ENCODE data around the gene SLC47A2. TPM values are rescaled to one million over a fixed set of nuclear protein-coding genes. Genes with fewer than 3 reads are reported as not detected.
"Not testable (repeated sequence)": the region's sequence is repeated elsewhere in the genome, so short reads cannot be mapped to it uniquely, and the experiment has no call there.

SLC47A2 gene
- total and polyA plus RNA-seq, 5 experiments from 2014 or later, result not detected

GRCh38 chr17:19678581-19679453 is 37.6 kb downstream of the SLC47A2 start:
- Mint-ChIP-seq H3K36me3 (peaks cover 5 to 19% (median 14%) of the 10 kb centered on the region in 3 donors), H3K9me3 (no peaks in the 10 kb centered on the region), H3K4me1 (peaks cover 0 to 2% (median 0%) of the 10 kb centered on the region in 4 donors), H3K27me3 (no peaks in the 10 kb centered on the region), H3K4me3 (no peak overlapping the region), H3K27ac (peak overlapping the region in 1 of 10 donors; percentile 14)
- POLR2A ChIA-PET, result interaction anchor here (0.5 kb wide), 1 partner anchor 786 kb away, joined by 3 read pairs; no protein-coding TSS in a partner anchor
- ATAC-seq (no peak), DNase-seq (no peak)

GRCh38 chr17:19677736-19678379 is 38.5 kb downstream of the SLC47A2 start:
- POLR2A ChIA-PET, result interaction anchor here (1.2 kb wide), 1 partner anchor 377 kb away, joined by 4 read pairs; no protein-coding TSS in a partner anchor
- no peak for ATAC-seq
- Mint-ChIP-seq H3K4me3 (no peak overlapping the region), H3K27ac (peak overlapping the region in 1 of 10 donors; percentile 29), H3K9me3 (no peaks in the 10 kb centered on the region), H3K4me1 (peaks cover 0 to 2% (median 0%) of the 10 kb centered on the region in 4 donors), H3K36me3 (peaks cover 5 to 24% (median 14%) of the 10 kb centered on the region in 3 donors), H3K27me3 (no peaks in the 10 kb centered on the region)
- DNase-seq, result no peak

GRCh38 chr17:19676896-19677295 is 39.5 kb downstream of the SLC47A2 start:
- ATAC-seq, result no peak
- no peak overlapping the region for H3K4me3 Mint-ChIP-seq
- POLR2A ChIA-PET, result interaction anchor here (1.2 kb wide), 1 partner anchor 376 kb away, joined by 4 read pairs; no protein-coding TSS in a partner anchor
- no peak for DNase-seq
- no peaks in the 10 kb centered on the region for H3K9me3 Mint-ChIP-seq
- peaks cover 0 to 2% (median 0%) of the 10 kb centered on the region in 4 donors for H3K4me1 Mint-ChIP-seq
- peaks cover 5 to 34% (median 22%) of the 10 kb centered on the region in 3 donors for H3K36me3 Mint-ChIP-seq
- no peaks in the 10 kb centered on the region for H3K27me3 Mint-ChIP-seq
- H3K27ac Mint-ChIP-seq, result peak overlapping the region in 3 of 10 donors; percentile 11 to 68 (median 37)

GRCh38 chr17:19673623-19674022 is 42.8 kb downstream of the SLC47A2 start:
- Mint-ChIP-seq H3K4me1 (peaks cover 0 to 7% (median 2%) of the 10 kb centered on the region in 4 donors), H3K9me3 (no peaks in the 10 kb centered on the region), H3K27me3 (no peaks in the 10 kb centered on the region), H3K27ac (no peak overlapping the region), H3K4me3 (no peak overlapping the region), H3K36me3 (peaks cover 5 to 64% (median 27%) of the 10 kb centered on the region in 3 donors)
- ATAC-seq (no peak), DNase-seq (no peak)
- POLR2A ChIA-PET, result no interaction called here

- H3K4me3 Mint-ChIP-seq, result no peak overlapping the region
- peaks cover 5 to 64% (median 27%) of the 10 kb centered on the region in 3 donors for H3K36me3 Mint-ChIP-seq
- peaks cover 0 to 7% (median 2%) of the 10 kb centered on the region in 4 donors for H3K4me1 Mint-ChIP-seq
- POLR2A ChIA-PET, result interaction anchor here (0.9 kb wide), 1 partner anchor 19 kb away, joined by 3 read pairs; no protein-coding TSS in a partner anchor
- no peaks in the 10 kb centered on the region for H3K9me3 Mint-ChIP-seq
- ATAC-seq, result no peak
- no peaks in the 10 kb centered on the region for H3K27me3 Mint-ChIP-seq
- no peak for DNase-seq
- peak overlapping the region in 2 of 10 donors; percentile 28 to 70 for H3K27ac Mint-ChIP-seq
Measured at GRCh38 chr17:19672009-19672750, 44.2 kb downstream of the SLC47A2 start.

- POLR2A ChIA-PET, result no interaction called here
- no peaks in the 10 kb centered on the region for H3K9me3 Mint-ChIP-seq
Measured at GRCh38 chr17:19671433-19671832, 45.0 kb downstream of the SLC47A2 start.

GRCh38 chr17:19670908-19671307 is 45.5 kb downstream of the SLC47A2 start:
- Mint-ChIP-seq H3K4me1 (peaks cover 0 to 7% (median 2%) of the 10 kb centered on the region in 4 donors), H3K4me3 (no peak overlapping the region), H3K36me3 (peaks cover 3 to 63% (median 20%) of the 10 kb centered on the region in 3 donors), H3K27me3 (no peaks in the 10 kb centered on the region), H3K27ac (no peak overlapping the region), H3K9me3 (no peaks in the 10 kb centered on the region)
- no peak for ATAC-seq
- POLR2A ChIA-PET, result interaction anchor here (1.3 kb wide), 1 partner anchor 9 kb away, joined by 5 read pairs; no protein-coding TSS in a partner anchor
- no peak for DNase-seq

More at GRCh38 chr17:19671433-19671832, 45.0 kb downstream of the SLC47A2 start:
- H3K4me3 Mint-ChIP-seq, result no peak overlapping the region
- DNase-seq, result no peak
- no peak for ATAC-seq
- peaks cover 5 to 60% (median 22%) of the 10 kb centered on the region in 3 donors for H3K36me3 Mint-ChIP-seq
- no peaks in the 10 kb centered on the region for H3K27me3 Mint-ChIP-seq
- no peak overlapping the region for H3K27ac Mint-ChIP-seq
- H3K4me1 Mint-ChIP-seq, result peaks cover 0 to 7% (median 2%) of the 10 kb centered on the region in 4 donors

GRCh38 chr17:19669680-19670079 is 46.7 kb downstream of the SLC47A2 start:
- H3K27me3 Mint-ChIP-seq, H3K9me3 Mint-ChIP-seq, ATAC-seq, H3K4me1 Mint-ChIP-seq, DNase-seq, H3K4me3 Mint-ChIP-seq: not testable (repeated sequence)
- Mint-ChIP-seq H3K27ac (peak overlapping the region in 2 of 10 donors; percentile 16 to 24), H3K36me3 (peaks cover 0 to 69% (median 16%) of the 10 kb centered on the region in 3 donors)
- POLR2A ChIA-PET, result interaction anchor here (1.3 kb wide), 1 partner anchor 8 kb away, joined by 5 read pairs; no protein-coding TSS in a partner anchor

GRCh38 chr17:19664821-19665181 is 51.6 kb downstream of the SLC47A2 start:
- Mint-ChIP-seq H3K36me3 (peaks cover 0 to 70% (median 26%) of the 10 kb centered on the region in 3 donors), H3K9me3 (no peaks in the 10 kb centered on the region), H3K27me3 (no peaks in the 10 kb centered on the region), H3K27ac (no peak overlapping the region), H3K4me3 (no peak overlapping the region), H3K4me1 (no peaks in the 10 kb centered on the region)
- DNase-seq, result no peak
- POLR2A ChIA-PET, result interaction anchor here (1.3 to 2.0 kb wide), 2 partner anchors 17 to 18 kb away, joined by 3 to 5 read pairs; partner anchors contain the start of gene ALDH3A2
- ATAC-seq, result no peak

GRCh38 chr17:19664136-19664820 is 52.1 kb downstream of the SLC47A2 start:
- Mint-ChIP-seq H3K27ac (no peak overlapping the region), H3K4me3 (no peak overlapping the region), H3K4me1 (no peaks in the 10 kb centered on the region), H3K36me3 (peaks cover 0 to 70% (median 26%) of the 10 kb centered on the region in 3 donors), H3K27me3 (no peaks in the 10 kb centered on the region), H3K9me3 (no peaks in the 10 kb centered on the region)
- ATAC-seq (no peak), DNase-seq (no peak)
- POLR2A ChIA-PET, result interaction anchor here (0.6 to 2.0 kb wide), 3 partner anchors 16 to 18 kb away, joined by 3 to 5 read pairs (median 3); partner anchors contain the start of gene ALDH3A2

- Mint-ChIP-seq H3K27ac (no peak overlapping the region), H3K4me1 (no peaks in the 10 kb centered on the region), H3K9me3 (no peaks in the 10 kb centered on the region), H3K36me3 (peaks cover 0 to 75% (median 27%) of the 10 kb centered on the region in 3 donors), H3K27me3 (no peaks in the 10 kb centered on the region), H3K4me3 (no peak overlapping the region)
- POLR2A ChIA-PET, result interaction anchor here (2.0 kb wide), 1 partner anchor 15 kb away, joined by 5 read pairs; the partner anchor contains the start of gene ALDH3A2
- DNase-seq, result no peak
- ATAC-seq, result no peak
Measured at GRCh38 chr17:19663097-19663496, 53.3 kb downstream of the SLC47A2 start.

Measured in naive thymus-derived CD8-positive, alpha-beta T cell (primary cell).